Diencephalon (tissue), 1 donor: ENCODE measurements around the gene PLD3. TPM values are rescaled to one million over a fixed set of nuclear protein-coding genes. Genes with fewer than 3 reads are reported as not detected.

ENCODE experiments used
- small RNA-seq: library from RNA; depleted of rRNA; stranded (forward); fragments of <200 nt; gene quantifications from one replicate; pipeline ENCODE3, GENCODE V24; 2014
- total RNA-seq: library from RNA; depleted of rRNA; stranded (reverse); fragments of >200 nt; gene quantifications from one replicate; pipeline ENCODE4 v1.2.3, GENCODE V29; 2014

PLD3 gene
- 272 TPM for total RNA-seq

GRCh38 chr19:40348125-40348913 is at the start of gene PLD3, which contains the start of gene C19orf47:
TSS of gene PLD3 (plus strand) at chr19:40348695. CDS start at chr19:40366484, 17,789 bp downstream.
TSS of gene C19orf47 (minus strand) at chr19:40348397. CDS start at chr19:40341857, 6,540 bp downstream.

GRCh38 chr19:40390084-40390742 is 41.7 kb downstream of the PLD3 start, which contains the start of gene HIPK4:
TSS of gene HIPK4 (minus strand) at chr19:40390181. CDS start at chr19:40389902, 279 bp downstream.

GRCh38 chr19:40413291-40413845 is 64.9 kb downstream of the PLD3 start, which contains the start of gene PRX:
TSS of gene PRX (minus strand) at chr19:40413378. CDS start at chr19:40407932, 5,446 bp downstream.

GRCh38 chr19:40425450-40426287 is 77.2 kb downstream of the PLD3 start, which contains the start of gene SERTAD1:
TSS of gene SERTAD1 (minus strand) at chr19:40425992. CDS start at chr19:40423546, 2,446 bp downstream.

Small RNAs within 50 kb of the gene (small RNA-seq; reads per million reads assigned to genes)
- not detected for gene MIR6796
- gene RF00019 = not detected
- not detected for gene RNU6-945P

Other genes starting within 250 kb of the PLD3 start
- 38.3 TPM for gene MAP3K10, start 157.3 kb upstream of the PLD3 start, total RNA-seq
- gene TTC9B, start 130.3 kb upstream of the PLD3 start, total RNA-seq = 45.7 TPM
- 0.46 TPM for gene CCNP, start 122.0 kb upstream of the PLD3 start, total RNA-seq
- 68.3 TPM for gene AKT2, start 63.4 kb upstream of the PLD3 start, total RNA-seq
- gene C19orf47, start 298 bp upstream of the PLD3 start, total RNA-seq = 18.0 TPM
- not detected for gene HIPK4, start 41.5 kb downstream of the PLD3 start, total RNA-seq
- 2.5 TPM for gene PRX, start 64.7 kb downstream of the PLD3 start, total RNA-seq
- 3.5 TPM for gene SERTAD1, start 77.3 kb downstream of the PLD3 start, total RNA-seq
- gene SERTAD3, start 95.6 kb downstream of the PLD3 start, total RNA-seq = 9.5 TPM
- 21.7 TPM for gene BLVRB, start 117.0 kb downstream of the PLD3 start, total RNA-seq
- 39.7 TPM for gene SPTBN4, start 118.3 kb downstream of the PLD3 start, total RNA-seq
- 4.6 TPM for gene SHKBP1, start 228.2 kb downstream of the PLD3 start, total RNA-seq